Measurements from ENCODE around the gene NKX3-2. TPM values are rescaled to one million over a fixed set of nuclear protein-coding genes. Genes with fewer than 3 reads are reported as not detected.

Gene NKX3-2
- total and polyA plus RNA-seq, 9 of the 15 experiments (the other 6 are each of a cell fraction or from before 2014, with no cell fraction given), result 0.03 to 0.81 (median 0.27) TPM; not detected in 1

DNA sequence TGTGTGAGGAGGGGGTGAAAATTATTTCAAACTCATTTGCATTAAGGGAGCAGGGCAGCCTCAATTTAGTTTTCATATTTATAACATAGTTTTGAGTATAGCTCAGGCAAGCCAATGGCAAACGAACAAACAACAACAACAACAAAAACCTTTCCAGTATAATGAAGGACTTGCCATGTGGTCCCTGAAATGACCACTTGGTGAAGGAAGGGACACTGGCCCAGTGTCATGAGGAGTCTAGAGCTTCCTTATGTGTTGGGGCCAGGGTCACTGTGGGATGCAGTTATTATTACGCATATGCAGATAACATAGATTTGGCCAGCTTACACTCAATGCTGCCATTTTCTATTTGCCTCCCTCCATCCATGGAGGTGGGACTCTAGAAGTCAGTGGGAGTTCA, 23.3 kb downstream of the NKX3-2 start (continued):
- TF ChIP-seq, protein P1, sequence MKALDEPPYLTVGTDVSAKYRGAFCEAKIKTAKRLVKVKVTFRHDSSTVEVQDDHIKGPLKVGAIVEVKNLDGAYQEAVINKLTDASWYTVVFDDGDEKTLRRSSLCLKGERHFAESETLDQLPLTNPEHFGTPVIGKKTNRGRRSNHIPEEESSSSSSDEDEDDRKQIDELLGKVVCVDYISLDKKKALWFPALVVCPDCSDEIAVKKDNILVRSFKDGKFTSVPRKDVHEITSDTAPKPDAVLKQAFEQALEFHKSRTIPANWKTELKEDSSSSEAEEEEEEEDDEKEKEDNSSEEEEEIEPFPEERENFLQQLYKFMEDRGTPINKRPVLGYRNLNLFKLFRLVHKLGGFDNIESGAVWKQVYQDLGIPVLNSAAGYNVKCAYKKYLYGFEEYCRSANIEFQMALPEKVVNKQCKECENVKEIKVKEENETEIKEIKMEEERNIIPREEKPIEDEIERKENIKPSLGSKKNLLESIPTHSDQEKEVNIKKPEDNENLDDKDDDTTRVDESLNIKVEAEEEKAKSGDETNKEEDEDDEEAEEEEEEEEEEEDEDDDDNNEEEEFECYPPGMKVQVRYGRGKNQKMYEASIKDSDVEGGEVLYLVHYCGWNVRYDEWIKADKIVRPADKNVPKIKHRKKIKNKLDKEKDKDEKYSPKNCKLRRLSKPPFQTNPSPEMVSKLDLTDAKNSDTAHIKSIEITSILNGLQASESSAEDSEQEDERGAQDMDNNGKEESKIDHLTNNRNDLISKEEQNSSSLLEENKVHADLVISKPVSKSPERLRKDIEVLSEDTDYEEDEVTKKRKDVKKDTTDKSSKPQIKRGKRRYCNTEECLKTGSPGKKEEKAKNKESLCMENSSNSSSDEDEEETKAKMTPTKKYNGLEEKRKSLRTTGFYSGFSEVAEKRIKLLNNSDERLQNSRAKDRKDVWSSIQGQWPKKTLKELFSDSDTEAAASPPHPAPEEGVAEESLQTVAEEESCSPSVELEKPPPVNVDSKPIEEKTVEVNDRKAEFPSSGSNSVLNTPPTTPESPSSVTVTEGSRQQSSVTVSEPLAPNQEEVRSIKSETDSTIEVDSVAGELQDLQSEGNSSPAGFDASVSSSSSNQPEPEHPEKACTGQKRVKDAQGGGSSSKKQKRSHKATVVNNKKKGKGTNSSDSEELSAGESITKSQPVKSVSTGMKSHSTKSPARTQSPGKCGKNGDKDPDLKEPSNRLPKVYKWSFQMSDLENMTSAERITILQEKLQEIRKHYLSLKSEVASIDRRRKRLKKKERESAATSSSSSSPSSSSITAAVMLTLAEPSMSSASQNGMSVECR (CRISPR knock-in tag; IDR thresholded peaks at IDR 0.05), result no peak
- TF ChIP-seq XRCC4 (IDR thresholded peaks at IDR 0.05; ENCODE audit: extremely low read depth, insufficient read depth, insufficient read length) (no peak), SMAD1 (IDR thresholded peaks at IDR 0.05; ENCODE audit: low read depth, low read length, partially characterized antibody) (no peak), TFAM (CRISPR knock-in tag; conservative IDR thresholded peaks at IDR 0.05) (no peak)

DNA sequence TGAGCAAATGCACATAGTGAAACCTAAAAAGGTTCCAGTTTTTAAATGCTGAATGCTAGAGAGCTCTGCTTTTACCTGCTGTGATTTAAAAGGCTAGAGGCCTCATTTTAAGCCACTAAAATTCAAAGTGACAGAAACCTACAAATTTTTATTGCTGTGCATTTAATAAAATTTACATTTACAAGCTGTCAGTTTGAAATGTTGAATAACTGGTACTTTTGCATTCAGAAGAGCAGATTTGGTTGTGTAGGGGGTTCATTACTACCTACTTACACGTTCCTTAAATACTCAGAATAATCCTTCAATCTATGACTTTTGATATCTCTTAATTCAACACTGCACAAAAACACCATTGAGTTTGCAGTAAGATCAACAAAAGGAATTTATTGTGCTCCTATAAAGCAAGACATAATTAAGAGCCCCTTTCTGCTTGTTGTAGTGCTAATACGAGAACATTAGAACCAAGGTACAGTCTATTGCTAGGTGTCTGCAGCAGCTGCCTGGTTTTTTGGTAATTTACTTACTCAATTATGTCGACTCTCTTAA, 27.9 kb downstream of the NKX3-2 start:
- Histone ChIP-seq H3K4me2 (ENCODE audit: insufficient read depth, low read length) (no peak overlapping the region), H3K9me3 (replicated peaks; ENCODE audit: control insufficient read depth, insufficient read depth, low read depth, low read length) (no peaks in the 10 kb centered on the region), H3K9me1 (ENCODE audit: control insufficient read depth, insufficient read depth, low read length) (no peaks in the 10 kb centered on the region), H4K20me1 (replicated peaks; ENCODE audit: control insufficient read depth, insufficient read depth, low read length) (no peaks in the 10 kb centered on the region), H3K79me2 (ENCODE audit: control insufficient read depth, insufficient read depth, low read length) (no peaks in the 10 kb centered on the region), H3K4me3 (no peak overlapping the region), H3K27ac (ENCODE audit: extremely low read depth, low read depth, low read length) (no peak overlapping the region), H3K36me3 (ENCODE audit: control insufficient read depth, insufficient read depth, low read length) (no peaks in the 10 kb centered on the region), H3K4me1 (replicated peaks in 1 of 2; ENCODE audit: control insufficient read depth in 2 of 2, insufficient read depth in 2 of 2, low read length in 2 of 2) (no peaks in the 10 kb centered on the region; a peak in 1 of 5 replicates), H3K9ac (ENCODE audit: insufficient read depth in 1 of 2, low read depth in 2 of 2, low read length in 2 of 2) (no peak overlapping the region), H3K27me3 (ENCODE audit: control insufficient read depth in 2 of 2, insufficient read depth in 2 of 2, low read length in 2 of 2) (no peaks in the 10 kb centered on the region), H2AFZ (ENCODE audit: low read depth, low read length) (no peak overlapping the region)
- ChIA-PET CTCF (ENCODE audit: low intra/inter-chr PET ratio) (no interaction called here), POLR2A (interaction anchor here (0.9 kb wide), 1 partner anchor 9 kb away, joined by 3 read pairs; no protein-coding TSS in a partner anchor)
- in situ Hi-C loops (cut with MboI) (no loop called here), intact Hi-C loops (cut with micrococcal nuclease) (no loop called here)
- no TSS peak for BruUV-seq (replicated peaks)
- DNase-seq (ENCODE audit: extremely low read depth in 1 of 4, low spot score in 3 of 4), result no peak
- FAIRE-seq, result no peak
- WGBS (ENCODE audit: insufficient coverage, low coverage, missing lambda C conversion rate), result 12% methylated on average over 3 of the region's 3 CpGs
- TF ChIP-seq, protein P2, sequence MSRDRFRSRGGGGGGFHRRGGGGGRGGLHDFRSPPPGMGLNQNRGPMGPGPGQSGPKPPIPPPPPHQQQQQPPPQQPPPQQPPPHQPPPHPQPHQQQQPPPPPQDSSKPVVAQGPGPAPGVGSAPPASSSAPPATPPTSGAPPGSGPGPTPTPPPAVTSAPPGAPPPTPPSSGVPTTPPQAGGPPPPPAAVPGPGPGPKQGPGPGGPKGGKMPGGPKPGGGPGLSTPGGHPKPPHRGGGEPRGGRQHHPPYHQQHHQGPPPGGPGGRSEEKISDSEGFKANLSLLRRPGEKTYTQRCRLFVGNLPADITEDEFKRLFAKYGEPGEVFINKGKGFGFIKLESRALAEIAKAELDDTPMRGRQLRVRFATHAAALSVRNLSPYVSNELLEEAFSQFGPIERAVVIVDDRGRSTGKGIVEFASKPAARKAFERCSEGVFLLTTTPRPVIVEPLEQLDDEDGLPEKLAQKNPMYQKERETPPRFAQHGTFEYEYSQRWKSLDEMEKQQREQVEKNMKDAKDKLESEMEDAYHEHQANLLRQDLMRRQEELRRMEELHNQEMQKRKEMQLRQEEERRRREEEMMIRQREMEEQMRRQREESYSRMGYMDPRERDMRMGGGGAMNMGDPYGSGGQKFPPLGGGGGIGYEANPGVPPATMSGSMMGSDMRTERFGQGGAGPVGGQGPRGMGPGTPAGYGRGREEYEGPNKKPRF (IDR thresholded peaks at IDR 0.05; ENCODE audit: low read depth, low read length), result no peak
- TF ChIP-seq, protein P3, sequence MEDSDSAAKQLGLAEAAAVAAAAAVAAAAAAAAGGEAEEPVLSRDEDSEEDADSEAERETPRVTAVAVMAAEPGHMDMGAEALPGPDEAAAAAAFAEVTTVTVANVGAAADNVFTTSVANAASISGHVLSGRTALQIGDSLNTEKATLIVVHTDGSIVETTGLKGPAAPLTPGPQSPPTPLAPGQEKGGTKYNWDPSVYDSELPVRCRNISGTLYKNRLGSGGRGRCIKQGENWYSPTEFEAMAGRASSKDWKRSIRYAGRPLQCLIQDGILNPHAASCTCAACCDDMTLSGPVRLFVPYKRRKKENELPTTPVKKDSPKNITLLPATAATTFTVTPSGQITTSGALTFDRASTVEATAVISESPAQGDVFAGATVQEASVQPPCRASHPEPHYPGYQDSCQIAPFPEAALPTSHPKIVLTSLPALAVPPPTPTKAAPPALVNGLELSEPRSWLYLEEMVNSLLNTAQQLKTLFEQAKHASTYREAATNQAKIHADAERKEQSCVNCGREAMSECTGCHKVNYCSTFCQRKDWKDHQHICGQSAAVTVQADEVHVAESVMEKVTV (CRISPR knock-in tag; IDR thresholded peaks at IDR 0.05), result no peak
- no peak for TF ChIP-seq ZNF79 (CRISPR knock-in tag; IDR thresholded peaks at IDR 0.05; ENCODE audit: low read depth)
- ATAC-seq, result no peak
